SH-SY5Y (cell line): ENCODE results near the gene GFER.

Source experiments
- GATA2 ChIP-seq: IDR thresholded peaks from 2 replicates; pipeline ENCODE4 v1.6.1; 2011; ENCODE audit warnings: mild to moderate bottlenecking, low read depth, low read length
- GATA3 ChIP-seq: IDR thresholded peaks from 2 replicates; pipeline ENCODE4 v1.6.1; 2011; ENCODE audit warnings: low read depth, mild to moderate bottlenecking, low read length, moderate library complexity

GRCh38 chr16:1966460-1966859 lies 17.5 kb upstream of the GFER start, which contains the start of gene RNF151:
- TF ChIP-seq GATA3 (no peak), GATA2 (no peak)
